CD4-positive, alpha-beta T cell treated with Interleukin-10 for 1 hour (primary cell): ENCODE measurements around the gene PLEKHA5.
"Not testable (repeated sequence)": the region's sequence is repeated elsewhere in the genome, so short reads cannot be mapped to it uniquely, and the experiment has no call there.

ENCODE experiments used
- DNase-seq: peaks from one replicate; pipeline ENCODE4 v3.0.0-alpha.2; 2020

The PLEKHA5 gene

GRCh38 chr12:19285793-19286448 is 156.4 kb downstream of the PLEKHA5 start:
- DNase-seq: no peak

DNA sequence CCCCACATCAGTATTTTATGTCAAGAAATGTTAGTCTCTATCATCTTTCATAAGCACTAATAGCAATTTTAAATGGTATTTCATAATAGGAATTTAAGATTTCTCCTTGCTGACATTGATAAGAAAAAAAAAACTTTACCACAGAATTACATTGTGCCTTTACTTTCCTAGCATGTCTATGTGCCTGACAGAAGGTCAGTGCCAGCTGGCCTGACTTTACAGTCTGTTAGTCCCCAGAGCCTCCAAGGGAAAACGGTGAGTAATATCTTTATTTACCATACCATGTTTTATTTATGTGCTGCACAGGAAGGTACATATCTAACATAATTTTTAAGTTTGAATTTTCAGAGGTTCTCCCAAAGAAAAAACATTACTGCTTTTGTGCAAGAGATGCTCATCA is 157.8 kb downstream of the PLEKHA5 start:
- DNase-seq: no peak

GRCh38 chr12:19288161-19288560 is 158.6 kb downstream of the PLEKHA5 start:
- no peak for DNase-seq

GRCh38 chr12:19288603-19289244 is 159.2 kb downstream of the PLEKHA5 start:
- peak; percentile 34 for DNase-seq

DNA sequence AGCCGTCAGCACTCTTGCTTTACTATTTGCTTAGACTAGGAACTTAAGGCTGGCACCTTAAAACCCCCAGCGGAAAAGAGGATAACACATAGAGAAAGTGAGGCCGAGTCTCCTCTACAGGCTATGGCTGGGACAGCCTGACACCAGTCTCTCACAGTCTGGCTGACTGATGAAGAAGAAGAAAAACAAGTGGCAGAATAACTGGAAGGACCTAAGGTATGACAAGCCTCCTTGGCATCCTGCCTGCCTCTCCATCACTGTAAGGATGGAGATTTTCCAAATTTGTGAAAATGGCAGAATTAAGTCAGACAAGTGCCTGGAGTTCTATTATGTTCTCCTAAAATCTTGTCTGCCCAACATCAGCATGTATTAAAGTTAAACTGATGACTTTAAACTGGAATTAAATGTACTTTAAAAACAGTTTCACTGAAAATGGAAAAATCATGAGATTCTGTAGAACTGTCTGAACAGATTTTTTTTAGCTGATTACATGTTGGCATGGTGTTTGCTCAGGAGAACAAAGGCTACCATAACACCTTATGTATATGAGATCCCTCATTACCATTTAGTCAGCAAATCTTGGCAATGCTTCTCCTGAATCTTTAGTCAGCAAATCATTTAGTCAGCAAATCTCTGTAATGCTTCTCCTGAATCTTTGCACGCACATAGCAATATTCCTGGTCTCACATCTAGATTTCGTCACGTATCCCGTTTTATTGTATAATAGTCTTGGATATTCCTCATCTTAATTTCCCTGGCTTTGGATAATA is 169.5 kb downstream of the PLEKHA5 start:
- DNase-seq: no peak

- no peak for DNase-seq
Measured at GRCh38 chr12:19299765-19300164, 170.2 kb downstream of the PLEKHA5 start.

DNA sequence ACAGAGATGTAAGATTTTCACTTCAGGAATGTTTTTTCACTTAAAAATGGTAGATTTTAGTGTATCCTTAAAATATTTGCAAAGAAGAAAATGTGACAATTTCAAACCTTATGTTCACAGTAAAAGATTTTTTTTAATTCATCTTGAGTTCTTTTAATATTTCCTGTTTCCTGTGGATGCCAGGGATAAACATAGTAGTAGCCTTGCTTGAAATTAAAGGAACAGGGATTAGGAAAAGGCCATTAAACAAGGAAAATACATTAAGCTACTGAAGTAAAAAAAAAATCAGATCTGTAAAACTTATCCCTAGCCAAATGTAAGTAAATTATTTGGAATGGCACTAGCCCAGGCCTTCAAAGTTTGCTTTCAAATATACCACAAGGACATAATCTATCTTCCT is 171.7 kb downstream of the PLEKHA5 start:
- DNase-seq: no peak

DNA sequence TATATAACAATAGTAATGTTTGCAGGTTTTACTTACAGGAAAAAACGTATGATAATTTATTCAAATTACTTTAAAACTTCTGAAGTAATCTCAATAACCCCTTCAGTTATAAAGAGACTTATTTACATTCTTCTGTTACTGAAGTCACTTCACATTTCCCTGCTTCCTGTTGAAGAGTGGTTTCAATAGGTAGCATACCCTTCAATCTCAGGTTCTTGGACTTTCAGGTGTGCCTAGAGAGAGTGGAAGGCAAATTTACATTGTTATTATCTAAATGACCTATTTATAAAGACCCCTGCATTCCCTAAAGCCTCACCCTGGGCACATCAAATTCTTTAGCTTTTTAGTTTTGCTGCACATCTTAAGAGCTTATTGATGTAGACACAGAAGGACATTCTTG is 172.2 kb downstream of the PLEKHA5 start:
- DNase-seq: no peak

DNA sequence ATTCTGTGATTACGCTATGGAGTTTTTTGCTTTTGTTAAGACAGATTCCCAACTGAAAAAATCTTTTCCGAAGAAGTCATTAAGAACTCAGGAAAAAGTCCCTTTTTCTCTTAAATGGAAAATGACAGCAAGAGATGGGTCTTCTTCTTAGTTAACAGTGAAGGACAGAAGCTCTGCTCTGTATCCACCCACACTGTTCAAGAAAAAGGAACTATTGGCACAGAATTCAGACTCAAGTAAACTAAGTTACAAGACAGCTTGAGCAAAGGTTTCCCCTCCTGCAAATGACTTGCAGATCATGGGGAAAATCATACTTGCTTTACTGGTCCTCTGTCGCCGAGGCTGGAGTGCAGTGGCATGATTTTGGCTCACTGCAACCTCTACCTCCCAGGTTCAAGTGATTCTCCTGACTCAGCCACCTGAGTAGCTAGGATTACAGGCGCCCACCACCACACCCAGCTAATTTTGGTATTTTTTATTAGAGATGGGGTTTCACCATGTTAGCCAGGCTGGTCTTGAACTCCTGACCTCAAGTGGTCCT is 172.6 kb downstream of the PLEKHA5 start:
- DNase-seq: no peak

- DNase-seq: no peak
Measured at GRCh38 chr12:19303496-19303895, 174.0 kb downstream of the PLEKHA5 start.

- DNase-seq: no peak
Measured at GRCh38 chr12:19304149-19304750, 174.7 kb downstream of the PLEKHA5 start.

DNA sequence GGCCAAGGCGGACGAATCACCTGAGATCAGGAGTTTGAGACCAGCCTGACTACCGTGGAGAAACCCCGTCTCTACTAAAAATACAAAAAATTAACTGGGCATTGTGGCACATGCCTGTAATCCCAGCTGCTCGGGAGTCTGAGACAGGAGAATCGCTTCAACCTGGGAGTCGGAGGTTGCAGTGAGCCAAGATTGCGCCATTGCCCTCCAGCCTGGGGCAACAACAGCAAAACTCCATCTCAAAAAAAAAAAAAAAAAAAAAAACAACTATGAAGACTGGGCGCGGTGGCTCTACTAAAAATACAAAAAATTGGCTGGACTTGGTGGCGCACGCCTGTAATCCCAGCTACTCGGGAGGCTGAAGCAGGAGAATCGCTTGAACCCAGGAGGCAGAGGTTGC is 176.1 kb downstream of the PLEKHA5 start:
- DNase-seq: not testable (repeated sequence)

DNA sequence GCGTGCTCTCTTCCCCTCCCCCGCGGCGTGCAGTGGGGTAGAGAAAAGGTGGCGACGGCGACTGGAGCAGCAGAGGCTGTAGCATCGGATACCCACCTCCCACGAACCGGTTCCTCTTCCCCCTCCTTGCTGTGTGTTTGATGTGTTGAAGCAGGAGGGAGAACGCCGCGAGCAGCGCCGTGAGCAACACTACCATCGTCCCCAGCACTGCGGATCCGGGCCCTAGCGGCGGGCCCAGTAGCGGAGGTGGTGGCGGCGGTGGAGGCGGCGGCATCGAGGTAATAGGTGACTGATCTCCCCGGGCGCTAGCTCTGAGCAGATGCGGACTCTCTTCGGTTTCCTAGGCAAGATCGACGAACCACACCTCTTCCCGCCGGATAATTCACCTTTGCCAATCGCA is 176.8 kb downstream of the PLEKHA5 start:
- DNase-seq: no peak

GRCh38 chr12:19307451-19307850 is 177.9 kb downstream of the PLEKHA5 start:
- no peak for DNase-seq

DNA sequence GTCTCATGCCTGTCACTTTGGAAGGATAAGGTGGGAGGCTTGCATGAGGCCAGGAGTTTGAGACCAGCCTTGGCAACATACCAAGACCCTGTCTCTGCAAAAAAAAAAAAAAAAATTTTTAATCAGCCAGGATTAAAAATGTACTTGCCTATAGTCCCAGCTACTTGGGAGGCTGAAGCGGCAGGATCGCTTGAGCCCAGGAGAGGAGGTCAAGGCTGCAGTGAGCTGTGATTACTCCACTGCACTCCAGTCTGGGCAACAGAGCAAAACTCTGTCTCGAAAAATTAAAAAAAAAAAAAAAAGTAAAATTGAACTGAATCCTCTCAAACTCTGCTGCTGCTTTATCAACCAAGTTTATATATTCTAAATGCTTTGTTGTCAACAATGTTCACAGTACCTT is 181.6 kb downstream of the PLEKHA5 start:
- DNase-seq: no peak

- DNase-seq: no peak
Measured at GRCh38 chr12:19312637-19313036, 183.1 kb downstream of the PLEKHA5 start.

DNA sequence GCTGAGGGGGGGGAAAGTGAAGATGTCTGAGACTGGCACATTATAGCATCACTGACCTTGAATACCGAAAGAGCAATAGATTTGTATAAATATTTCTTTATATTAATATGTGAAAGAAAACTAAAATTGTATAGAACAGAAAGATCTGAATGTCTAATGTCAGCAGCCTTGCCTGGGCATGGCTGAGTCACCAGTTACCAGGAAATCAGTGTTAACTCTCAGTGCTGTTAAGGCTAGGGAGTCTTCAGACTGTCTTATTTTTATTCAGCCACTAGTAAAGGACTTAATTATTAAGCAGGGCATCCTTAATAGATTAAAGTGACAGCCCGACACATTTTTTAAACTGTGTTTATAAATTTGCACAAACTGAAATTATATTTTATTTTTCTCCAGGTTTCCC is 186.9 kb downstream of the PLEKHA5 start:
- no peak for DNase-seq

DNA sequence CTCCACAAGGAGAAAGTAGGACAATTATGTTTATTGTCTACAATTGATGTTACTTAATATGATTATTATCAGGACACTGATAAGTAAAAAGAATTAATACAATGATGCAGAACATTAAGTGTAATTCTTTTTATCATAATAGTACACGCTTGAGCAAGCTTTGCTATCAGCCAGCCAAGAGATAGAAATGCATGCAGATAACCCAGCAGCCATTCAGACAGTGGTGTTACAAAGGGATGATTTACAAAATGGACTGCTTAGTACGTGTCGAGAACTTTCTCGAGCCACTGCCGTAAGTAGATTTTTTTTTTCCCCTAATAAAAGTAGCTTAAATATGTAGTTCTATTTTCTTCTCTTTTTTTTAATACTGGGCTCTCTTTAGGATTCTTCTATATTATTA is 192.8 kb downstream of the PLEKHA5 start:
- no peak for DNase-seq

GRCh38 chr12:19323805-19324204 is 194.3 kb downstream of the PLEKHA5 start:
- DNase-seq: no peak

- no peak for DNase-seq
Measured at GRCh38 chr12:19326102-19326501, 196.6 kb downstream of the PLEKHA5 start.

- no peak for DNase-seq
Measured at GRCh38 chr12:19332196-19332595, 202.7 kb downstream of the PLEKHA5 start.

GRCh38 chr12:19338405-19338804 is 208.9 kb downstream of the PLEKHA5 start:
- DNase-seq: no peak

GRCh38 chr12:19350850-19351249 is 221.3 kb downstream of the PLEKHA5 start:
- not testable (repeated sequence) for DNase-seq
